PC-9 (cell line): ENCODE measurements around the gene SCNM1. TPM values are rescaled to one million over a fixed set of nuclear protein-coding genes. Genes with fewer than 3 reads are reported as not detected.

Experiments used
- BruUV-seq: library from RNA; stranded (reverse); fragments of 400-500 nt; replicated peaks from 2 replicates; lab custom pipeline; 2021; lab: Mats Ljungman, UMichigan
- CTCF ChIA-PET: fragments of 300-600 bp; sonication (Branson Sonifier 250); formaldehyde crosslinking; loops from one replicate; lab custom pipeline; 2022; ENCODE audit warnings: antibody characterized with exemption; lab: Charles Lee
- POLR2A ChIA-PET: fragments of 300-600 bp; sonication (Branson Sonifier 250); formaldehyde crosslinking; loops from one replicate; lab custom pipeline; 2022; ENCODE audit warnings: antibody characterized with exemption; ENCODE audit not compliant: unreplicated experiment; lab: Charles Lee
- DNase-seq, 2 experiments: peaks; one replicate each; pipeline versions ENCODE4 v3.0.0 to v3.0.0-alpha.2; 2015 to 2022; ENCODE audit warnings: mixed read lengths in 1 of 2
- H2AFZ ChIP-seq: fragments of 200-600 bp; sonication (generic); 2 replicates; pipeline ENCODE4 v1.8.1; 2017; ENCODE audit warnings: antibody characterized with exemption
- H3F3A ChIP-seq: fragments of 200-600 bp; sonication (generic); 2 replicates; pipeline ENCODE4 v1.8.1; 2017; ENCODE audit warnings: antibody characterized with exemption, mild to moderate bottlenecking, low read depth; ENCODE audit not compliant: insufficient read depth
- H3K27ac ChIP-seq: fragments of 200-600 bp; sonication (generic); 2 replicates; pipeline ENCODE4 v1.6.1; 2016; ENCODE audit warnings: mixed run types
- H3K27me3 ChIP-seq: fragments of 200-600 bp; sonication (generic); 2 replicates; pipeline ENCODE4 v1.6.1; 2016; ENCODE audit warnings: low read depth, mixed run types; ENCODE audit not compliant: insufficient read depth
- H3K36me3 ChIP-seq: fragments of 200-600 bp; sonication (generic); 2 replicates; pipeline ENCODE4 v1.6.1; 2016; ENCODE audit warnings: low read depth, mixed run types
- H3K4me1 ChIP-seq: fragments of 200-600 bp; sonication (generic); replicated peaks from 2 replicates; pipeline ENCODE4 v1.6.1; 2016; ENCODE audit warnings: mixed run types; ENCODE audit not compliant: insufficient read depth
- H3K4me2 ChIP-seq: fragments of 200-600 bp; sonication (generic); 2 replicates; pipeline ENCODE4 v1.6.1; 2017; ENCODE audit warnings: mixed run types
- H3K4me3 ChIP-seq: fragments of 200-600 bp; sonication (generic); 2 replicates; pipeline ENCODE4 v1.6.1; 2016; ENCODE audit warnings: mixed run types
- H3K79me2 ChIP-seq: fragments of 200-600 bp; sonication (generic); 2 replicates; pipeline ENCODE4 v1.6.1; 2017; ENCODE audit warnings: low read depth, mixed run types
- H3K9me2 ChIP-seq: fragments of 200-600 bp; sonication (generic); 2 replicates; pipeline ENCODE4 v1.8.1; 2017; ENCODE audit warnings: mild to moderate bottlenecking; ENCODE audit not compliant: insufficient read depth
- H3K9me3 ChIP-seq: fragments of 200-600 bp; sonication (generic); 2 replicates; pipeline ENCODE4 v1.8.1; 2016; ENCODE audit warnings: low read depth; ENCODE audit not compliant: insufficient read depth
- H4K20me1 ChIP-seq: fragments of 200-600 bp; sonication (generic); 2 replicates; pipeline ENCODE4 v1.8.1; 2017; ENCODE audit not compliant: insufficient read depth
- EZH2 ChIP-seq: fragments of 200-600 bp; sonication (generic); IDR thresholded peaks from 2 replicates; pipeline ENCODE4 v1.8.0; 2017; ENCODE audit warnings: antibody characterized with exemption, low read depth
- intact Hi-C: fragments of 100-400 bp; cut with micrococcal nuclease; formaldehyde crosslinking; loops from one replicate; pipeline ENCODE4 v1.10.0; 2022; ENCODE audit not compliant: unreplicated experiment
- total RNA-seq: library from RNA; stranded (reverse); gene quantifications from 2 replicates; pipeline ENCODE4 v1.2.3, GENCODE V29; 2021
- TF ChIP-seq, protein P1 (sequence below): fragments of 200-600 bp; sonication (generic); conservative IDR thresholded peaks from 2 replicates; pipeline ENCODE4 v1.6.1; 2017; ENCODE audit warnings: mixed run types, antibody characterized with exemption, mild to moderate bottlenecking, moderate library complexity

Gene SCNM1
- total RNA-seq, 1 experiment from 2014 or later: 47.7 TPM

DNA sequence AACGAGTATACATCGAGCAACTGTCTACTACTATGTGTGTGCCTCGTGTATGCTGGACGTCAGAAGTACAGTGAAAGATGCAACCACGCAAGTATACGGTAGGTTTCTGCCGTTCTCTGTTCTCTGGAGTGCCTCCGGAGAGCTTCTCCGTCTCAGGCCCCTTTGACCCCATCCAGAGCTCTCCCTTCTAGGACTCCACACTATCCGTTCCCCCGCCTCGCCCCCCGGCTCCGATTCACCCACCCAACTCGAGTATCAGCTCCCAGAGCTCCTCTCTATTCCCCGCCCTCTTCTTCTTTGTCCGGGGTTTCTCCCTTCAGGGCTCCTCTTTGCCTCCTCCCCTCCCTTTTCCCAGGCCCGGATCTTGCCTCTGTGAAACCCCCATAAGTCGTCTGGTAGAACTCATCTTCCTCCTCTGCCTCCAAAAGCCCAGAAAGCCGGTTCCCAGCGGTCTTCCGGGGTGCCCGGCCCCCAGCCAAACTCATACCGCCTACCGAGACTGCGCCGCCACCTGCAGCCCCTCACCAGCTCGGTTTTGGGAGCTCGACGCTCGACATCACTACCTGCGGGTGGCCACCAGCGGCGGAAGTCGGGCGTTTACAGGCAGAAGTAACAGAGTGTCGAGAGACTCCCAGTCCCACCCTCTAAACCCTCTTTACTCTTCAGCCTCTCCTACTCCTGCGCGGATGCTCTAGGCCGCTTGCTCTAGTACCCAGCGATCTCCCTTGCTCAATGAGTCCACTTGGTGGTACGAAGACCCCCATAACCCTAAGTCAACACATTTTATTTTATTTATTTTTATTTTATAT lies 23.9 kb downstream of the SCNM1 start, which contains the start of gene VPS72:
TSS of gene VPS72 (minus strand) at position 561 of the 809 bp plus-strand sequence. CDS start at position 485, 76 bp downstream.
- Histone ChIP-seq H3K36me3 (peaks cover 8% of the 10 kb centered on the region; the same call in 1 of the 2 replicates), H3K4me3 (peak within 1 kb of the TSS; percentile 71), H3K9me3 (no peaks in the 10 kb centered on the region), H3F3A (peaks cover 33% of the 10 kb centered on the region), H3K4me1 (peaks cover 26% of the 10 kb centered on the region), H3K79me2 (peaks cover 42% of the 10 kb centered on the region), H3K9me2 (no peaks in the 10 kb centered on the region), H2AFZ (peak within 1 kb of the TSS; percentile 75), H3K4me2 (peak within 1 kb of the TSS; percentile 83), H4K20me1 (no peaks in the 10 kb centered on the region), H3K27me3 (no peaks in the 10 kb centered on the region), H3K27ac (peak within 1 kb of the TSS; percentile 72)
- ChIA-PET POLR2A (interaction anchor here (0.6 to 1.3 kb wide), 5 partner anchors 14 to 622 kb away, joined by 3 to 10 read pairs (median 6); no protein-coding TSS in a partner anchor), CTCF (interaction anchor here (0.6 to 1.0 kb wide), 5 partner anchors 62 to 650 kb away, joined by 3 to 4 read pairs (median 3); partner anchors contain the start of gene C2CD4D)
- TF ChIP-seq, protein P1, sequence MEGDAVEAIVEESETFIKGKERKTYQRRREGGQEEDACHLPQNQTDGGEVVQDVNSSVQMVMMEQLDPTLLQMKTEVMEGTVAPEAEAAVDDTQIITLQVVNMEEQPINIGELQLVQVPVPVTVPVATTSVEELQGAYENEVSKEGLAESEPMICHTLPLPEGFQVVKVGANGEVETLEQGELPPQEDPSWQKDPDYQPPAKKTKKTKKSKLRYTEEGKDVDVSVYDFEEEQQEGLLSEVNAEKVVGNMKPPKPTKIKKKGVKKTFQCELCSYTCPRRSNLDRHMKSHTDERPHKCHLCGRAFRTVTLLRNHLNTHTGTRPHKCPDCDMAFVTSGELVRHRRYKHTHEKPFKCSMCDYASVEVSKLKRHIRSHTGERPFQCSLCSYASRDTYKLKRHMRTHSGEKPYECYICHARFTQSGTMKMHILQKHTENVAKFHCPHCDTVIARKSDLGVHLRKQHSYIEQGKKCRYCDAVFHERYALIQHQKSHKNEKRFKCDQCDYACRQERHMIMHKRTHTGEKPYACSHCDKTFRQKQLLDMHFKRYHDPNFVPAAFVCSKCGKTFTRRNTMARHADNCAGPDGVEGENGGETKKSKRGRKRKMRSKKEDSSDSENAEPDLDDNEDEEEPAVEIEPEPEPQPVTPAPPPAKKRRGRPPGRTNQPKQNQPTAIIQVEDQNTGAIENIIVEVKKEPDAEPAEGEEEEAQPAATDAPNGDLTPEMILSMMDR: no peak; the same call in 1 of the 2 replicates
- no peak for TF ChIP-seq EZH2
- intact Hi-C loops: loop anchor here (10.0 kb wide), 2 partner anchors 355 to 845 kb away; partner anchors contain the start of genes S100A11 and TUFT1
- BruUV-seq: no TSS peak
- peak; percentile 80 for DNase-seq

DNA sequence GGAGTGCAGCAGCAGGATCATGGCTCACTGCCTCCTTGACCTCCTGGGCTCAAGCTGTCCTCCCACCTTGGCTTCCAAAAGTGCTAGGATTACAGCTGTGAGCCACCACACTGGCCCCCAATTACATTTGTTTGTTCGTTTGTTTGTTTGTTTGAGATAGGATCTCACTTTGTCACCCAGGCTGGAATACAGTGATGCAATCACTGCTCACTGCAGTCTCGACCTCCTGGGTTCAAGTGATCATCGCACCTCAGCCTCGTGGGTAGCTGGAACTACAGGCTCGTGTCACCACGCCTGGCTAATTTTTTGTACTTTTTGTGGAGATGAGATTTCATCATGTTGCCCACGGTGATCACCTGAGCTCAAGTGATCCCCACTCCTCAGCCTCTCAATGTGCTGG lies 26.1 kb downstream of the SCNM1 start:
- DNase-seq: no peak
- POLR2A ChIA-PET: no interaction called here
- Histone ChIP-seq H3K79me2 (peaks cover 39% of the 10 kb centered on the region), H3K9me2 (no peaks in the 10 kb centered on the region), H3K4me1 (peaks cover 30% of the 10 kb centered on the region), H4K20me1 (no peaks in the 10 kb centered on the region), H3K4me3 (no peak overlapping the region), H2AFZ (no peak overlapping the region), H3K27me3 (no peaks in the 10 kb centered on the region), H3F3A (peaks cover 47% of the 10 kb centered on the region), H3K27ac (no peak overlapping the region), H3K9me3 (no peaks in the 10 kb centered on the region), H3K36me3 (no peaks in the 10 kb centered on the region), H3K4me2 (no peak overlapping the region)
- intact Hi-C loops: loop anchor here (10.0 kb wide), 2 partner anchors 353 to 843 kb away; partner anchors contain the start of genes S100A11 and TUFT1
- BruUV-seq: no TSS peak
- TF ChIP-seq EZH2: no peak
- TF ChIP-seq, protein P1: no peak
- CTCF ChIA-PET: interaction anchor here (0.7 kb wide), 1 partner anchor 24 kb away, joined by 3 read pairs; no protein-coding TSS in a partner anchor

DNA sequence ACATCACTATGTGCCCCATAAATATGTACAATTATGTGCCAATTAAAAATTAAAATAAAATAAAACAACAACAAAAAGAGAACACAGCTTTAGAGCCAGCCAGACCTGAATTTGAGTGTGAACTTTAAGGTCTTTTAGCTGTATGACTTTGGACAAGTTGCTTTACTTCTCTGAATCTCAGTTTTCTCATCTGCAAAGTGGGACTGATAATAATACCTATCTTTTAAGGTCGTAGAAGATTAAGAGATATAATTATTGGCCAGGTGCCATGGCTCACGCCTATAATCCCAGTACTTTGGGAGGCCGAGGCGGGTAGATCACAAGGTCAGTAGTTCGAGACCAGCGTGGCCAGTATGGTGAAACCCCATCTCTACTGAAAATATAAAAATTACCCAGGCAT lies 27.4 kb downstream of the SCNM1 start:
- Histone ChIP-seq H3K4me3 (no peak overlapping the region), H2AFZ (no peak overlapping the region), H3K36me3 (no peaks in the 10 kb centered on the region), H3K79me2 (peaks cover 26% of the 10 kb centered on the region), H3K4me1 (peaks cover 32% of the 10 kb centered on the region), H3K9me2 (no peaks in the 10 kb centered on the region), H3K9me3 (no peaks in the 10 kb centered on the region), H3K4me2 (no peak overlapping the region), H3K27ac (no peak overlapping the region), H3F3A (peaks cover 59% of the 10 kb centered on the region), H4K20me1 (no peaks in the 10 kb centered on the region), H3K27me3 (no peaks in the 10 kb centered on the region)
- intact Hi-C loops: loop anchor here (10.0 kb wide), 2 partner anchors 351 to 841 kb away; partner anchors contain the start of genes S100A11 and TUFT1
- TF ChIP-seq, protein P1: no peak
- TF ChIP-seq EZH2: no peak
- no TSS peak for BruUV-seq
- POLR2A ChIA-PET: no interaction called here
- CTCF ChIA-PET: no interaction called here
- no peak for DNase-seq
